Central memory CD4-positive, alpha-beta T cell (primary cell): Measurements from ENCODE around the gene FOXC2.

Experiments
- DNase-seq: peaks from one replicate; pipeline ENCODE4 v3.0.0; 2022

The FOXC2 gene

DNA sequence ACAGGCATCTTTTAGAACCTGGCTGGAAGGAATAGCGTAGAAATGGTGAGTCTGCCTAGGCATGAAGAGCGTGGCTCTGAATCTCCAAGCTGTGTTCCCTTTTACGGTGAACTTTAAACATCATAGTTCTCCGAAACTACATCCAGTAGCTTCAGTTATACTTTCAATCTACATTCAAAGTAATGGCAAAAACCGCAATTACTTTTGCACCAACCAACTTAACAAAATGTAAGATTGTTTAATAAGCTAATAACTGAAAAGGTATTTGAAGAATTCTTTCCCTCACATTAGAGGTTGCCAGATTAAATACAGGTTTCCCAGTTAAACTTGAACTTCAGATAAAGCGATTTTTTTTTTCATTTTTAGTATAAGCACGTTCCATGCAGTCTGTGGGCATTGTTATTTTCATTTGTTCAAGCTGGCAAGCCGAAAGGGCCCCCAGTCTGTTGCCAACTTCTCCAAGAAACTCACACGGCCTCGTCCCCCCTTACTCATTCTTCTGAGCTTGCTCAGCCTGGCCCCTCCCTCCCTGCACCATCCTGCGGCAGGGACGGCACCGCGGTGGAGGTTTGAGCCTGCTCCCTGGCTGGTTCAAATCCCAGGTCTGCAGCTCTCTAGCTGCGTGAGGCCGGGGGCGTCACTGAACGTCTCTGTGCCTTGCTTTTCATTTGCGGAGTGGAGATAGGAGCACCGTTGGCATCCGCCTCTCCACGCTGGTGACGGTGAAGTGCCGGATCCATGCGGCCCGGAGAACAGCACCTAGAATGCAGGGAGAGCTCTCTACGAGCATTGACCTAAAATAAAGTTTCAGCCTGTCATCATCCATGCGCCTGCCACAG lies 8.1 kb upstream of the FOXC2 start:
- DNase-seq = no peak

DNA sequence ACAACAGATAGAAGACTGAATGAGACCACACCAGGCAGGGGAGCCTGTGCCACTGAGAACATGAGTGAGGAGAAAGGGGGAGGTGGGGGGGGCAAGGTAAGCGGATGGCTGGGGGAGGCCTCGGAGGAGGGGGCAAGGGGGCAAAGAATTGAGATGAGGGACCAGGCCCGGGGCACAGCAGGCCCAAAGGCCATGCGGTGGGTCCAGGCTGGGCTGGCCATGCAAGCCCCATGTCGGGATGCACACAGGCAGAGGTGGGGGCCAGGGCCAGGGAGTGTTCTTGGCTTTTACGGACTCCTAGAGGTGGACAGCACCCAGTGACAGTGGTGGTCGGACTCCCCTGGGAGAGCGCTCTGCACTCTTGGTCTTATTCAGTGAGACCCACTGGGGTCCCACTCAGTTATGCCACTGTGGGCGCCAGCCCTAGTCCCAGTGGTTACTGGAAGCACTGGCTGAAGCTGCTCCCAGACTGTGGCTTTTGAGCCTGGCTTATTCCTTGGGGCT lies 6.8 kb upstream of the FOXC2 start:
- no peak for DNase-seq

- no peak for DNase-seq
Observed at GRCh38 chr16:86562356-86562755, 4.3 kb upstream of the FOXC2 start.

- peak; percentile 79 for DNase-seq
Observed at GRCh38 chr16:86563469-86564345, 2.9 kb upstream of the FOXC2 start.

- DNase-seq = no peak
Observed at GRCh38 chr16:86565181-86565631, 1.4 kb upstream of the FOXC2 start.

GRCh38 chr16:86565644-86566511 lies 751 bp upstream of the FOXC2 start:
- no peak for DNase-seq

DNA sequence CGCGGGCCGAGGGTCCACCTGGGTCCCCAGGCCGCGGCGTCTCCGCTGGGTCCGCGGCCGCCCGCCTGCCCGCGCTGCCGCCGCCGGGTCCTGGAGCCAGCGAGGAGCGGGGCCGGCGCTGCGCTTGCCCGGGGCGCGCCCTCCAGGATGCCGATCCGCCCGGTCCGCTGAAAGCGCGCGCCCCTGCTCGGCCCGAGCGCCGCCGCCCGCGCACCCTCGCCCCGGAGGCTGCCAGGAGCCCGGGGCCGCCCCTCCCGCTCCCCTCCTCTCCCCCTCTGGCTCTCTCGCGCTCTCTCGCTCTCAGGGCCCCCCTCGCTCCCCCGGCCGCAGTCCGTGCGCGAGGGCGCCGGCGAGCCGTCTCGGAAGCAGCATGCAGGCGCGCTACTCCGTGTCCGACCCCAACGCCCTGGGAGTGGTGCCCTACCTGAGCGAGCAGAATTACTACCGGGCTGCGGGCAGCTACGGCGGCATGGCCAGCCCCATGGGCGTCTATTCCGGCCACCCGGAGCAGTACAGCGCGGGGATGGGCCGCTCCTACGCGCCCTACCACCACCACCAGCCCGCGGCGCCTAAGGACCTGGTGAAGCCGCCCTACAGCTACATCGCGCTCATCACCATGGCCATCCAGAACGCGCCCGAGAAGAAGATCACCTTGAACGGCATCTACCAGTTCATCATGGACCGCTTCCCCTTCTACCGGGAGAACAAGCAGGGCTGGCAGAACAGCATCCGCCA lies 504 bp downstream of the FOXC2 start:
- no peak for DNase-seq

GRCh38 chr16:86567701-86568581 lies 1.3 kb downstream of the FOXC2 start:
- DNase-seq = no peak

GRCh38 chr16:86568677-86569623 lies 2.3 kb downstream of the FOXC2 start:
- no peak for DNase-seq

- no peak for DNase-seq
Observed at GRCh38 chr16:86569701-86570447, 3.2 kb downstream of the FOXC2 start.

DNA sequence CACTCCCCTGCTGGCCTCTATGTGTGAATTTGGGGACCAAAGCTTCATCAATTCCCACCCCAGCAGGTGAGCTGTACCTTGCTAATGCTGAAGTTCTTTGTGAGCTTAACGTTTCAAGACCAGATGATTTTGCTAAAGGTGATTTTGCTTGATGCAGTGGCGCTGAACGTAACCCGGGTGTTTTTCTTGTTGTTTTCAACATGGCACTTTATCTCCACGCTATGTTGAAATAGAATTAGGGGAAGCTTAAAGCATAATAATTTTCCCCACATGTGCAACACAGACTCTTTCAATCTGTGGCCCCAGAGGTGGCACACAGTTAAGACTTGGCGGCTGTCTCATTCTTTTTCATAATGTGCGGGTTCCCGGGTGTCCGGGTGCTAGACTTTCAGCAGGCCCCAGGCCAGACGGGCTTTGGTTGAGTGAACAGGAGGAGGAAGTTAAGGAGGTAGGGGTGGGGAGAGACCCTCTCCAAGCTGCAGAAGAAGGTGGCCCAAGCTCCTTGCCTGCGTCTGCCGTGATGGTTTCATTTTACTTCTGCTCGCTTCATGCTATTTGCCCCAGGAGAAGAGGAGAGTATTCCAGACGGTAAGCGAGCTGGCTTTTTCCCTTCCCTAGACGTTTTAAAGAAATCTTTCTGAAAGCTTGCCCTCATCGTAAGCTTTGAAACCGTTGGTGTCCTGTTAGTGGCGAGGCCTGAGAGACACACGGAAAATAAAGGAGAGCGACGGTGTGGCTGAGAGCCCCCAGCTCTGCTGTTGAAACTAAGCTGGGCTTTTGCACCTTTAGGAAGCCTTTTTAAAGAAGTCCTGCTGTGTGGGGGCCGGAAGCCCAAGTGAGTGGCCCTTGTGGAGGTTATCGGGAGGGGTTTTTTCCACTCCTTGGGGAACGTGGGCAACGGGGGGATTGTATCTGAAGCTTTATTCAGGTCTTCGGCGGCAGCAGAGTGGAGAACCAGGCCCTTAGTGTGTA lies 4.2 kb downstream of the FOXC2 start:
- DNase-seq = no peak

GRCh38 chr16:86571530-86571915 lies 4.9 kb downstream of the FOXC2 start:
- no peak for DNase-seq

- no peak for DNase-seq
Observed at GRCh38 chr16:86572041-86572521, 5.5 kb downstream of the FOXC2 start.

- DNase-seq = no peak
Observed at GRCh38 chr16:86572606-86573005, 6.0 kb downstream of the FOXC2 start.

- no peak for DNase-seq
Observed at GRCh38 chr16:86573215-86573614, 6.6 kb downstream of the FOXC2 start.

GRCh38 chr16:86573646-86574508 lies 7.2 kb downstream of the FOXC2 start:
- no peak for DNase-seq
